GM19328 (cell line): ENCODE data around the gene FBLN7.

Experiments used
- ATAC-seq: cut with Tn5 transposase; IDR thresholded peaks from one replicate; pipeline ENCODE4 v1.9.1; 2021; ENCODE audit warnings: mild to moderate bottlenecking, moderate library complexity; ENCODE audit not compliant: unreplicated experiment

The FBLN7 gene

GRCh38 chr2:112140899-112141625 lies 2.9 kb downstream of the FBLN7 start:
- ATAC-seq, result no peak

- no peak for ATAC-seq
These were observed 3.4 kb downstream of the FBLN7 start for GRCh38 chr2:112141626-112142007.

GRCh38 chr2:112142525-112143078 lies 4.4 kb downstream of the FBLN7 start:
- ATAC-seq, result no peak

- ATAC-seq, result no peak
These were observed 5.0 kb downstream of the FBLN7 start for GRCh38 chr2:112143150-112143549.

GRCh38 chr2:112144966-112145365 lies 6.8 kb downstream of the FBLN7 start:
- no peak for ATAC-seq

GRCh38 chr2:112147382-112148168 lies 9.4 kb downstream of the FBLN7 start:
- ATAC-seq, result no peak

- ATAC-seq, result no peak
These were observed 10.3 kb downstream of the FBLN7 start for GRCh38 chr2:112148477-112148876.

- no peak for ATAC-seq
These were observed 11.0 kb downstream of the FBLN7 start for GRCh38 chr2:112149194-112149593.

GRCh38 chr2:112149866-112150435 lies 11.8 kb downstream of the FBLN7 start:
- ATAC-seq, result no peak

- ATAC-seq, result no peak
These were observed 12.3 kb downstream of the FBLN7 start for GRCh38 chr2:112150447-112150846.

GRCh38 chr2:112150851-112151250 lies 12.7 kb downstream of the FBLN7 start:
- ATAC-seq, result no peak

- ATAC-seq, result no peak
These were observed 13.1 kb downstream of the FBLN7 start for GRCh38 chr2:112151271-112151670.

GRCh38 chr2:112151701-112152440 lies 13.7 kb downstream of the FBLN7 start:
- ATAC-seq, result no peak

- no peak for ATAC-seq
These were observed 14.4 kb downstream of the FBLN7 start for GRCh38 chr2:112152476-112153178.

GRCh38 chr2:112153179-112153490 lies 14.9 kb downstream of the FBLN7 start:
- no peak for ATAC-seq

- no peak for ATAC-seq
These were observed 15.3 kb downstream of the FBLN7 start for GRCh38 chr2:112153501-112153900.

- ATAC-seq, result no peak
These were observed 16.3 kb downstream of the FBLN7 start for GRCh38 chr2:112154246-112155117.

- ATAC-seq, result no peak
These were observed 17.4 kb downstream of the FBLN7 start for GRCh38 chr2:112155331-112156151.
